Astrocyte of the cerebellum (primary cell): ENCODE measurements around the gene TCF3.
"Not testable (repeated sequence)": the region's sequence is repeated elsewhere in the genome, so short reads cannot be mapped to it uniquely, and the experiment has no call there.

Source experiments
- DNase-seq: peaks from one replicate; pipeline ENCODE4 v3.0.0-alpha.2; 2011; ENCODE audit warnings: low read depth
- H3K4me3 ChIP-seq: 2 replicates; pipeline ENCODE4 v1.5.1; 2011; ENCODE audit warnings: mild to moderate bottlenecking, low read depth, low read length, moderate library complexity
- CTCF ChIP-seq: IDR thresholded peaks from 2 replicates; pipeline ENCODE4 v1.5.1; 2012; ENCODE audit warnings: low read length, low read depth, moderate library complexity, mild to moderate bottlenecking; ENCODE audit errors: missing control alignments
- in situ Hi-C: cut with HindIII; loops from 2 replicates; pipeline ENCODE4 v1.10.0; 2017; ENCODE audit warnings: low sequenced_read_pairs

TCF3 gene

DNA sequence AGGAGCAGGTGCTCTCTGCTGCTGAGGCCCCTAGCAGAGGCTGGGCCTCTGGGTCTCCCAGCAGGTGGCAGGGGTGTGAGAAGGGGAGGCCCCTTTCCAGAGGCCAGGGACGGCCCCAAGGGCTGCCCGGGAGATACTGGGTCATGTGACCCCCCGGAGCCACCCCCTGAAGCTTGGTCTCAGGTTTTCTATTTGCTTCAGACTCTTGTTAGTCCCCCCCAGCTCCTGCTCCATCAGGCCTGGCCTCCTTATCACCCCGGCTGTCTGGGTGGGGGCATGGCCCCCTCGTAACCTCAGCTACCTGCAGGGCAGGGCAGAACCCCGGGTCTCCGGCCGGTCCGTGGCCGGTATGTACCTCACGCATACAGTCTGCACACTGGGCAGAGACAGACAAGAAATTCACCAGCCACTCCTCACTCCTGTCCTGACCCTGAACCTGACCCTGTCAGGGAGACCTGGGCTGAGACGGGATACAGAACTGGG is 13.2 kb upstream of the TCF3 start:
- no peak overlapping the region for H3K4me3 ChIP-seq
- DNase-seq = no peak
- in situ Hi-C loops = no loop called here
- TF ChIP-seq CTCF = no peak

GRCh38 chr19:1663852-1664251 is 11.4 kb upstream of the TCF3 start:
- no peak for TF ChIP-seq CTCF
- in situ Hi-C loops = no loop called here
- no peak overlapping the region for H3K4me3 ChIP-seq
- DNase-seq = no peak

DNA sequence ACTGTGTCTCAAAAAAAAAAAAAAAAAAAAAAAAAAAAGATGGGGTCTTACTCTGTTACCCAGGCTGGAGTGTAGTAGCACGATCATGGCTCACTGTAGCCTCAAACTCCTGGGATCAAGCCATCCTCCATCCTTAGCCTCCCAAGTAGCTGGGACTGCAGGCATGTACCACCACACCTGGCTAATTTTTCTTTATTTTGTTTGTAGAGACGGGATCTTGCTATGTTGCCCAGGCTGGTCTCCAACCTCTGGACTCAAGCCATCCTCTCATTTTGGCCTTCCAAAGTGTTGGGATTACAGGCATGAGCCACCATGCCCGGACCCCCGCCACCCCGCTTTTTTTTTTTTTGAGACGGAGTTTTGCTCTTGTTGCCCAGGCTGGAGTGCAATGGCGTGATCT is 10.8 kb upstream of the TCF3 start:
- H3K4me3 ChIP-seq, in situ Hi-C loops: not testable (repeated sequence)

GRCh38 chr19:1661995-1662394 is 9.6 kb upstream of the TCF3 start:
- DNase-seq = no peak
- no peak overlapping the region for H3K4me3 ChIP-seq
- no peak for TF ChIP-seq CTCF
- in situ Hi-C loops = no loop called here

More for the DNA sequence above, 10.8 kb upstream of the TCF3 start:
- not testable (repeated sequence) for DNase-seq

DNA sequence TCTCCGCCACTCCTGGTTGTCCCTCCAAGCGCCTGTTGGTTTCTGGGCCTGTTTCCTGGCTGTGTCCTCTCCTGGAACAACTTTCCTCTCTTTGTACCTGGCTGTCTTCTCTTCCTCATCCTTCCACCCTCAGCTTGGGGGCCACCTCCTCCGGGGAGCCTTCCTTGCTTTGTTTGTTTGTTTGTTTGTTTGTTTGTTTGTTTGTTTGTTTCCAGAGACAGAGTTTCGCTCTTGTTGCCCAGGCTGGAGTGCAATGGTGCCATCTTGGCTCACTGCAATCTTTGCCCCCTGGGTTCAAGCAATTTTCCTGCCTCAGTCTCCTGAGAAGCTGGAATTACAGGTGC is 6.6 kb upstream of the TCF3 start:
- TF ChIP-seq CTCF = no peak
- no peak for DNase-seq
- in situ Hi-C loops = no loop called here
- no peak overlapping the region for H3K4me3 ChIP-seq

DNA sequence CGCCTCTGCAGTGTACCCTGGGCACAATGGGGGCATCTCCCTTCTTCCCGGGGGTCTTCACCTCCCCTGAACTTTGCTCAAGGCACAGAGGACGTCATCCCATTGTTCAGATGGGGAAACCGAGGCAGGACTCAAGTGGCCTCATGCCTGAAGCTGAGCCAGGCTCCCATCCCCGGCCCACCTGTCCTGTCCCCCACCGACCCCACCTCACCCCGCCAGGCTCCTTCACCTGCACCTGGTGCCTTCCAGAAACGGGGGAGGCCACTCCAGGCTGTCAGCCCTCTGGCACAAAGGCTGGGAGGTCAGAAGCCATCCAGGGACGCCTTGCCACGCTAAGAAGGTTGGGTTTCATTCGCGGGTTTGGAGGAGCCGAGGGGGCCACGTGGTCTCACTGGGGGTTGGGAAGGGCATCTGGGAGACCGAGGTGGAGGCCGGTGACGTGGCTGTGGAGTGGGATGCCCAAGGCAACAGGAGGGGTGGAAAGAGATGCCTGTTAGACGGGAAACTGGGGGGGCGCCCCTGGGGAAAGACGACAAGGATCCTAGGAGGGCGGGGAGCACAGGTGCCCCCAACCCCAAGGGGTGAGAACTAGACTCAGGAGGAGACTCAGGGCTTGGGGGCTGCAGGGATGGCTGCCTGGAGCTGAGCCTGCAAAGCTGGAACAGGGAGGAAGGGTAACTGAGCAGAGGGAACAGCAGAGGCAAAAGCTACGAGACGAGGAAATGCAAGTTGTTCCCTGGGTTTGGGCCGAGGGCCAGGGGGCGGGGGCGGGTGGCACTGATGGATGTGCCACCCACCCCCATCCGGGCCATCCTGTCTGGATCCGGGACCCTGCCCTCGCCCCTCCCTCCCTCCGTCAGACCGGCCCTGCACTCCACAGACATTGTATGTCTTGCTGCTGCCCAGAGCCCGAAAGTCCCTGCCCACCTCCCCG is 6.0 kb upstream of the TCF3 start:
- H3K4me3 ChIP-seq = no peak overlapping the region
- in situ Hi-C loops = no loop called here
- TF ChIP-seq CTCF = no peak
- DNase-seq = no peak

DNA sequence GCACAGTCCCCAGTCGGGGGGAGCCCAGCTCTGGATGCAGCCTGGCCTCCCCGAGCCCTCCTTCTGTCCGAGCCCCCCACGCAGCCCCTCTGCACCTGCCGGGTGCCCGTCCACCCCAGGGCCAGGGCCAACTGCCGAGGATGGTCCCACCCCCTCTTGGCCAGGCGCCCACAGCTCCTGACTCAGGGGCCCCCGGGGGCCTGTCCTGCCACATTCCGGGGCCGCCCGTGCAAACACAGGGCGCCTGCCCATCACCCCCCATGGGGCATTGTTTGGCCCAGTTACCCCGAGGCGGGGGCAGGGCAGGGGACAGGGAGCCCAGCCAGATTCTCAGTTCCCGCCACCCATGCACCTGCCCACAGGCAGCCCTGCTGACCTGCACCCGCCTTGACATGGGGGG is 5.3 kb upstream of the TCF3 start:
- in situ Hi-C loops = no loop called here
- TF ChIP-seq CTCF = no peak
- no peak for DNase-seq
- H3K4me3 ChIP-seq = no peak overlapping the region
